GM19025 (cell line): ENCODE data around the gene KCNH3.
A peak's percentile ranks its signal among the peaks of the same experiment; 100 is the strongest.

Source experiments
- ATAC-seq: cut with Tn5 transposase; IDR thresholded peaks from one replicate; pipeline ENCODE4 v1.9.1; 2021; ENCODE audit warnings: mild to moderate bottlenecking, low read depth, moderate library complexity; ENCODE audit not compliant: unreplicated experiment

Gene KCNH3

DNA sequence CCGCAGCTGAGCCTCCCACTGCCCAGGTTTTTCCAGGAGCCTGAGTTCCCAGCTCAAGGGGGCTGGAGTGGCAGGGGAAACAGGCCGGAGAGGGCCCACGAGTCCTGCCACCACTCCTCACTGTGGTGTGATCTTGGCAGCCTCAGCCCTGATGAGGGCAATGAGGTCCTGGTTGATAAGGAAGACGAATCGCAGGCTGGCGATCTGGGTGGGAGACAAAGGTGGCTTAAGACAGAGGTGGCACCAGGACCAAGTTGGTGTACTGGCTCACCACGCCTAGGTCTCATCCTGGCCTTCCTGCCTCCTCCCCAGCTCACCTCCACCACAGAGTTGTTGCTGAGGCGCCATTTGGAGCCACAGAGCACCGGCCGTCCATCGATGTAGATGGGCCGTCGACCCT lies 19.7 kb downstream of the KCNH3 start:
- no peak for ATAC-seq

DNA sequence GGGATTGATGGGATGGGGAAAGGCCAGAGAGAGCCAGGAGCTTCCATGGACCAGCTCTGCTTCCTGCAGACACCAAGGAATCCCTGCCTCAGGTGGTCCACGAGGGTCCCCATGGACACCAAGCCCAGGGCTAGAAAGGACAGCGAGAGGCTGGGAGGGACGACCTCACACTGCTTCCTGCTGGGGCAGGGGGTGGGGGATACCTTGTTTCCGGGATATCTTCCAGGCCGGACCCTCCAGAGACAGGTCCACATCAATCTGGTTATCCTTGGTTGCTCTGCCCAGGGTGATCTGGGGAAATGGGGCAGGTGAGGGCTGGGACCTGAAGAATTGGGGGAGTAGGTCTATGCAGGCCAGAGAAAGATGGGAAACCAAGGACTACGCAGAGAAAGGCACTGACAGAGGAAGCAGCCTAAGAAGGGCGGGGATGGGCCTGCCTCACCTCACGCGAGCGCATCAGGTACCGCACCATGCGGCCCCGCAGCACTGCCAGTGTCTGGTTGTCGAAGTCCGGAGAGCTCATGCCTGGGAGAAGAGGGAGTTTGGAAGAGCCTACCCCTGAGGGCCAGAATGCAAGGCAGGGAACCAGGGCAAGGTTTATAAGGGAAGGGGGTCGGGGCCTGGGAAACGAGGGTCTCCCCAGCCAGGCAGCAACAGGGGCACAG lies 20.3 kb downstream of the KCNH3 start:
- ATAC-seq = no peak

DNA sequence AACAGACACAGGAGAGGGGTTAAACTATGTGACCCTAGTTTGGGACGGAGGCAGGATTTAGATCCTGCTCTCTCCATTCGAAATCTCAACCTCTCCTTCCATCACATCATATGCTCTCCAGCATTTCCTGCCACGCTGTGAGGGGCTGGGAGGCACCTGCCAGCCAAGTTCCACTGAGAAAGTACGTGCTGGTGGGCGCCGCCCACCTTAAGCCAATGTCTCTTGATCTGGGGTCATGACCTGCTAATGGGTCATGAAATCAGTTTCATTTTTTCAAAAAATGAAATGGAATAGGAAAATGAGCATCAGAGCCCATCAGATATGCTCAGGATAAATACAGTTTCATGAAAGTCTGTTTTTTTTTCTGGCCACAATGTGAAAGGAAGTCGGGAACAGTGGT lies 21.9 kb downstream of the KCNH3 start:
- ATAC-seq = no peak

DNA sequence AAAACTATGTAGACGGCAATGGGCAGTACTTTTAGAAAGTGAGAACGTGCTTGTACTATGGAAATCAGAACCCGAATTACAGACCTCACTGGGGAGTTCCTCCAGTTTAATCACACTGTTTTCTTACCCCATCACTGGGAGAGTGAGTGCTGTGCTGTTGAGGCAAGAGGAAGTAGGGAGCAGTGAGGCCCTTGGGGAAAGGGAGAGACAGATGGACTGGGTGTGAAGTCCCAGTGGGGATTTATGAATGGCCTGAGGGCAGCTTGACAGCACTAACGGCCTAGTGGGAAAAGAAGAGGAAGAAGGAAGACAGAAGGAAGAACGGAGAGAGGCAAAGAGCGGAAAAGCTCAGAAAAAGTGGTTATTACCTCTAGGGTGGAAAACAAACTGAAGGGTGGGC lies 23.4 kb downstream of the KCNH3 start:
- ATAC-seq = no peak

DNA sequence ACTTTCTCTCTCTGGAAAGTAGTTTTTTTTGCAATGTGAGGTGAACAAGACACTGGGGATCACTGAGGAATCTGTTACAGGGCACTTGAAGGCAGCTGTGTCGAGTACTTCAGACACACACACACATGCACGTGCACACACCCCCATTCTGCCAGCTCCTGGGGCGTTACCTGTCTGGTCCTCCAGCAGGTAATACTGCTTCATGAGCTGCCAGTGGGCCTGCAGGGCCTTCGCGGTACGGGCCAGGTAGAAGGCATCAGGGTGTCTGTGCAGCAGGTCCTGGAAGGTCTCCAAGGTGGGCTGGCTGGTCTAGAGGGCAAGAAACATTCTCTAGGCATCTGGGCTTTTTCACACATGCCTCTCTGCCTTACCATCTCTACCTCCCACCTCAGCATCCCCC lies 24.0 kb downstream of the KCNH3 start:
- ATAC-seq = no peak

DNA sequence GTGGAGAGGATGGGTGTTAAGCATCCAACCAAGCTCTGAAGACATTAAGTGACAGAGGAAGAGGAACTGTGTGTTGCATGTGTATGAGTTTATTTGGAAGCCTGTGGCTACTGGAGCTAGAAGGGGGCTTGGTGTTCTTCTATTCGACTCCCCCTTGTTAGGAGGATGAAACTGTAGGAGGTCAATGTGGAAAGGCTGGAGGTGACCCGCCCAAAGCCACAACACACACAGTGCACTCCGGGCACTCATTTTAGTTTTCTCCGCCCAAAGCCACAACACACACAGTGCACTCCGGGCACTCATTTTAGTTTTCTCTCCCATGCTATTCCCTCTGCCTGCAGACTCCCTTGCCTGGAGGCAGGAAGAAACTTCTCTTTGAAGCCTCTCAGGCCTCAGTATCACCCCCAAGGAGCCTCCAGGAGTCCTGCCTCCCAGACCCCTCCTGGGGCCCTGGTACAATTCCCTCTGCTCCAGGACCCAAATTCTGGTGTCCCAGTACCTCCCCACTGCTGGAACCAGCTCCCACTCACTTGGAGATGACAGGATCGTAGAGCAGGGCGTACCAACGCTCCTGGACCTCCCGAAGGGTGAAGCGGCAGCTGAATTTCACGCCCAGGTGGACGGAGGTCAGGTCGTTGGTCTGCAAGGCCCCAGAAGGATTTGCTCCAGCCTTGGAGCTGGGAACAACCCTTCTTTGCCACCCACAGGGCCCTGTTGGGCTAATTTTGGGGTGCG lies 25.3 kb downstream of the KCNH3 start:
- ATAC-seq = no peak

DNA sequence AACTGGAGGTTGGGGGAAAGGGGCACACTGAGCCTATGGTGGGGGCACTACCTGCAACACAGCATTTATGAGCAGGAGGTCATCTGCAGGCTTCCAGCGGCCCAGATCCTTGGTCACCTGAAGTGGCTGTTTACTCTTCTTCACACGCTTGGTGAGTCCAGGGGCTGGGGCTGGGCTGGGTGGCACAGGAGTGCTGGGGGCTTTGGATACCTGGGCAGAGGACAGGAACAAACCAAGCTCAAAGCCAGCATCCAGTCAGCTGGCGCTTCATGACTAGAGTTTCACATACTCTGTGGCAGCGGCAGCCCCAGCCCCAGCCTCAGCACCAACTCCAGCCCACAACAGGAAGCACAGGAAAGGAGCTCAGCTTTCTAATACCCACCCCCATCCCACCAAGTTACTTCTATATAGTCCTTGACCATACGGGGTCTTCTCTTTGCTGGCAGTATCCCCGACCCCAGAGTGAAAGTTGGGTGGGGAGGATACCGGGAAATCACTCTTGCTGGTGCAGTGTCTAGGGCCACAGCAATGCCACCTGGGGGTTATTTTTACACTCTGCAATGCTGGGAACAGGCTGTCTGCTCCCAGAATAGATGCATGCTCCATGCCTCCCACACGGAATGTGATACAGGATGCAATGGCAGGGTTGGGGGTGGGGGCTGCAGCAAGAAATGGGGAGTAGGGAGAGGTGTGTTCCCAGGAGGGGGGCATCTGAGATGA lies 26.0 kb downstream of the KCNH3 start:
- no peak for ATAC-seq

DNA sequence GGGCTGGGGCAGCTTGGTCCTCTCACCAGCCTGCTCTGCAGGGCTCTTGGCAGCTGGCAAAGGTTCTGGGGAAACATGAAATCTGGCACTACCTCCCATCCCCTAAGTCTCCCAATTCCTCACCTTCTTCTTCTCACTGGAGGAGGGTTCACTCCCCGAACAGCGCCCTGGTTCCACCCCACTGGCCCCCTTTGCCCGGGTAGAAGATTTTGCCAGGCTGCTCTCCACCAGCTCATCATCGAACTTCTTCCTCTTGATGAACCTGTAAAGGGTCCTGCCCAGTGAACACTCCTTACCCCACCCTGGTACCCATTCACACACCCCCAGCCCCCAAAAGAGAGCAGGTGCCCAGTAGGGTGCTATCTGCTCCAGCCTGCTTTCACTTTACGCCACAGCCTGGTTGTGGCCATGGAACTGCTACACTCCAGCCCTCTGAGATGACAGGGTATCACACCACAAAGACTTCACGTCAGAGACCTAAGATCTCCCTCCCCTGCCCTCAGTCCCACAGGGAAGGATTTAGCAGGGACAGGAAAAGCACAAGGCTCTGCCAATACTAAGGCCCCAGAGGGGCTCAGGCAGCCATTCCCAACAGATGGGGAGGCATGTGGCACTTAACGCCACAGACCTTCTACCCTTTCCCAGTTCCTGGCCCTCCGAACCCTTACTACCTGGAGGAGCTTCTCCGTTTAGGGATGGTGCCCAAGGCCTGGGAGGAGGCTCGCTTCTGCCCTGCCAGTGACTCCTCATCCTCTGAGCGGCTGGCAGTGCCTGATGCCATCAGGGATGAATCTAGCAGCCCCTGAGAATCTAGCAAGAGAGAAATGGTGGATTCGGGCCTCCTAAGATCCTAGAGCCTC lies 26.8 kb downstream of the KCNH3 start:
- no peak for ATAC-seq

DNA sequence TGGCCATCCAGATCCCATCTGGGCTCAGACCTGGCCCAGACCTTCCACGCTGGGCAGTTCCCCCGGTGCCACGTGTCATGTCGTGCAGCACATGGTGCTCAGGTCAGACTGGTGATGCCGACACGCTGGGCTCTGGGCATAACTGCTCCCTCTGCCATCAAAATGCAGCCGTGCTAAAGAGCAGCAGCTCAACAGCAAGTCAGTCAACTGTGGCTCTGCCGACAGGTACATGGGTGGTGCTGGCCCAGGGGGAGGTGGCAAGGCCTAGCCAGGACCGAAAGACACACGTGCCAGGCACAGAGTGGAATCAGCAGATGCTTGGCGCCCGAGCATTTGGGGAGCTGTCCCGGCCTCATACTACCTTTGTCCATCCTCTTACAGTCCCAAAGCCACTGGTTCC lies 27.5 kb downstream of the KCNH3 start:
- no peak for ATAC-seq

DNA sequence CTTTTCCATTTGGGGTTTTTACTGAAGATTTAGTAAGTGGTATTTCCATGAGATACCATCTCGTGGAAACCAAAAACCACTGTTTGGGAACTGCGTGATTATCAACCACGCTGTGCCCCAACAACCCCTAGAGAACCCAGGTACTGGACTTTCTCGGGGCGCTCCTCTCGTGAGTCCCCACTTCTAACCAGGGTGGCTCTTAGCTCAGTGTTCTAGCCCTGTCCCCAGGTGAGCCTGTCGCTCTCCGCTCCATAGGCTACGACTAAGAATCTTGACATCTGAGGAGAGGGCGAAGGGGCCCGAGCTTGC lies 28.4 kb downstream of the KCNH3 start:
- no peak for ATAC-seq

DNA sequence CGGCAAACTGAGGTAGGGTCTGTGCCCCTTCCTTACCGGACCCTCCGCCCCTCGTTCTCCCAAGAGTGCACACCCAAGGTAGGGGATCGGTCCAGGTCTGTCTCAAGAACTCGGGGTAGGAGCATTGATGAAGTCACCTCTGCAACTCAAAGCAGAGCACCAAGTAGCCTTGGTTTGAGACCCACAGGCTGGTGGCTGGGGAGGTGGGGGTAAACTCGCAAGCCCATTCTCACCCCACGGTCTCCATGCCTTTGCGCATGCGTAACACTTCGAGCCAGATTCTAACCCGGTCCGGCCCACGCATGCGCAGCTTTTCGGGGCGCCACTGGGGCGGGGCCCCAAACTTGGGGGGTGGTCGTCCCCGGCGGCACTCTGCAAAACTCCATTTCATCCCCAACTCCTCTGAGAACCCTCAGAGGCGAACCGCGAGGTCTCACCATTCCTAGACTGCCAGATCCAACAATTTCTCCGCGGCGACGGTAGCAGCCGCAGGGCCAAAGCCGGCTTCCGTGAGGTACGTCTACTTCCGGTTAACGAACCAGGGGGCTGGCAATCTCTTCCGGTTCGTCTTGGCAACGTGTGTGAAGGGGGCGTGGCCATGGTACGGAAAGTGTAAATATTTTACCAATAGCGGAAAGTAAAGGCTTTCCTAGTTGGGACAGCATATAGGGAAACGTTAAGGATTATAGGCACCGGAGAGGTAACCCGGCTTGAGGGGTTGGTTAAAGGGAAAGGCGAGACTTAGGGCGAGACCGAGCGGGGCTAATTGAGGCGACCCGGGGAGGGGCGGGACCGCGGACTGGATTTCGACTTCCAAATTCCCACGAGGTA lies 29.0 kb downstream of the KCNH3 start, which contains the start of gene MCRS1:
Gene MCRS1, minus strand, starts transcription at position 532 of the 831 bp plus-strand sequence. CDS start 1,411 bp downstream, outside the sequence.
- ATAC-seq = peak; percentile 80

DNA sequence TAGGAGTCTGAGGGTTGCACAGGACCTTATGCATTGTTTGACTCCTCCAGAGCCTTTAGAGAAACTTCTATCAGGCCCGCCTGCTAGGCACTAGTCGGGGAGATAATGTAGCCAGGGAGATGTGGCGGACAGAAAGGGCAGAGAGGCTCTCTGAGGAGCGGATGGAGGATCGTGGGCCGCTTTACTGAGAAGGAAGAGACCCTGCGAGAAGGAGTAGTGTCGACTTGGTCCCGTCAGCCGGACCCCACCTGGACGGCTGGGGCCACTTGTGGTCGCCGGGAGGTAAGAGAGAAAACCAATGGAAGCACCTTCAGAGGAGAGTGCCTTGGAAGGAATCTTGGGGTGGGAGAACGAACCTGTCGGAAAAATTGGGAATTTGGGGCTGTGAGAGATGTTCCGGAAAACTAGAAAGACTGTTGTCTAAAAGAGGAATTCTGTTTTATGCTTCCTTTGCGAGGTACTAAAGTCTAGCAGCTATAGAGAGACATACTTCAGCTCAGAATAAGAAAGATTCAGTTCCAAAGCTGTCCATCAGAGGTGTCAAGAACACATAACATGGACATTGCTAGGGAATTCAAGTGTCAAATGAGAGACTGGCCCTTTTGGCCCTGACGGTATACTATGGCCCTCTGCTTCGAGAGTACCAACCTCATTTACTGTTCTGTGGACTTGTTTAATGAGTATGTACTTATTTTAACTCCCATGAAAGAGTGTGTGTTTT lies 29.8 kb downstream of the KCNH3 start:
- peak; percentile 2 for ATAC-seq

DNA sequence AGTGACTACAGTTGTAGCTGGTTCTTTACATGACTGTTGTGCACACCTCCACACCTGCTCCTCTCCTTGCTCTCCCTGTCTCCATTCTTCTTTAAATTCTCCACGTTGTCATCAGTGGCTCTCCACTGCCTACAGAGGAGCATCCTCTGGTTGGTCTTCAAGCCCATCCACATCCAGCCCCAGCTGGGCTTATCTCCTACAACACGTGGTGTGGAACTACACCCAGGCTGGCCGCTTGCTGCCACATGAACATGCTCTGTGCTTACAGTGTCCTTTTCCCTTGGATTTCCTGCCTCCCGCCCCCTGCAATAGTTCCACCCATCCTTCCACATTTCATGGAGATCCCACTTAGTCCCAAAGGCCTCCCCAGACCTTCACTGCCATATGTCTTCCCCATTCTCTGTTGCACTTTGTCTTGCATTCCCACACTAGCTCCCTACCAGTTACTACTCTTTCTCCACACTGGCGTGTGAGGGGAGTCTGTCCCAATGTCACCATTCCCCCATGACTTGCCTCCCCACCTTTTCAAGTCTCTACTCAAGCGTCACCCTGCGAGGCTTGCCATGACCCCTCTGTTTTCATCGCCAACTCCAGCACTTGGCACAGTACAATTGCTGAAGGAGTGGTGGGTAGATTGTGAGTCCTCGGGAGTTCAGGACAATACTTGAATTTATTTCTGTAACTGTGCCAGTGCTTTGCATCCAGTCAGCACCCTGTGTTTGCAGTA lies 38.9 kb downstream of the KCNH3 start:
- no peak for ATAC-seq

DNA sequence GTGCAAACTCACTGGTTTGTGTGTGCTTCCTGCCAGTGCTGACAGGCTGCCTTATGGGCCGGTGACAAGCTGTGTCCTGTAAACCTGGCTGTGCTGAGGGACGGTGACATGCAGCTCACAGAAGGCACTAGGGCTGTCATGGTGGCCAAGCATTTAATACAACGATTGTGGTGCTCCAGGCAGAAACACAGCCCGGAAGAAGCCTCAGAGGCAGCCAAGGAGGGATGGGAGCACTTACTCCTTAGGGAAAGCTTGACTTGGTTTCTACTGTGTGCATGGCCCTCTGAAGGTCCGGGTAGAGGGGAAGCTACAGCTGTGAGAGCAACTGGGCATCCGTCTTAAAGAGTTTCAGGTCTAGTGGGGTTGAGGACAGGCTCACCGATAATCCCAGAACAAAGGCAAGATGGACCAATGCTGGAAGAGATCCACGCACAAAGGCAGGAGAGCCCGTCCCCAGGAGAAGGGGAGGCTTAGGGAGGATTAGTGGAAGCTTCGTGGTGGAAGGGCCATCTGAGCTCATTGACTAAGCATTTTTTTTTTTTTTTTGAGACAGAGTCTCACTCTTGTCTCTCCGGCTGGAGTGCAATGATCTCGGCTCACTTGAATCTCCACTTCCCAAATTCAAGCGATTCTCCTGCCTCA lies 39.8 kb downstream of the KCNH3 start:
- ATAC-seq = no peak

DNA sequence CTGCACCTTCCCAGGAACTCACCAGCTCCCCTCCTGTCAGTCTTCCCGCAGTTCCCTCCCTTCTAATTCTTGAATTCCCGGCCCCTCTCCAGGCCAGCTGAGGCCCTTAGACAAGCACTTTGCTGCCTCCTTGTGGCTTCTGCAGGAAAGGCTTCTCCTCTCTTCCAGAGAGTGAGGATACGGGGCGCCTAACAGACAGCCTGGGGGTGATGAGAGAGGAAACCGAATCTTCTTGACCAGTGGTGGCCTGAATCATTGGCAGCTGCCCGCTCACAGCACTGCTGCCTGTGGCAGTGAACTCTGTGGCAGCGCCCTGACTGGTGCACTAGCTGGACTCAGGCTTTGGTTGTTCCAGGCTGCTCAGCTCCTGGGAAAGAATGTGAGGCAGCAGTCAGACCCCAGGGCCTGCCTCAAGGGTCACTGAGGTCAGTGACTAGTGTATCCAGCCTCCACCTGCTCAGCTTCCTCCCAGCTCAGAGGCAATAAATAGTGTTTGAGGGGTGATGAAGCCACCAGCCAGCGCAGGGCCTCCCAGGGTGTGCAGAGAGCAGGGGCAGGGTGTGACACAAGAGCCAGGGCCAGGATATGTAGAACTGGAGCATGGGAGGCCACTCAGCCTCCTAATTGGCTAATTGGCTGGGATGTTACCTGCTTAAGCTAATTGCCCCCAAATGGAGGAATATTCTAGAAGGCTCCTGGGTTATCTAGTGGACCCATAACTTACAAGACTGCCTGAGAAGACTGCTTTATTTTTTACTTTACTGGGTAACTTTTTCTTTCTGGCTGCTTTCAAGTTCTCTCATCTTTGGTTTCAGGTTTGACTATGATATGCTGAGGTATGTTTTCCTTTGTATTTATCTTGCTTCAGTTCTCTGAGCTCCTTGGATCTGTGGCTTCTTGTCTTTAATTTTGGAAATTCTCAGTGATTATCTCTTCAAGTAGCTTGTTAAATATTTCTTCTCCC lies 42.0 kb downstream of the KCNH3 start:
- no peak for ATAC-seq

DNA sequence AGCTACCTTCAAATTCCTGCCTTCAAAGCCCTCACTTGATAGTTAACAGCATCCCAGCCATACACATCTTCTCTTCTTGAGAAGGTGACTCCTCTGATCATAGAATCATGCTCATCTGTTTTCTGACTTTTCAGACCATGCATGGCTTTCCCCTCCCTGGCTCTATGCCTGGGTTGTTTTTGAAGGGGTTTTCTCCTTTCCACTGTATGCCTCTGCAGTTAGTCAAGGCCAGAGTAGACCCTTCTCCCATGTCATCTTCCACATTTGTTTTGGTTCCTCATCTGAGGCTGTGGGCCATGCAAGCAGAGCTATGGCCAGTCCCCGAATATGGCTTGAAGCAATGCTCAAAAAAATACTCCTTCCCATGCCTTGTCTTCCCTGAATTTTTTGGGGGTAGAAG lies 43.4 kb downstream of the KCNH3 start:
- no peak for ATAC-seq

DNA sequence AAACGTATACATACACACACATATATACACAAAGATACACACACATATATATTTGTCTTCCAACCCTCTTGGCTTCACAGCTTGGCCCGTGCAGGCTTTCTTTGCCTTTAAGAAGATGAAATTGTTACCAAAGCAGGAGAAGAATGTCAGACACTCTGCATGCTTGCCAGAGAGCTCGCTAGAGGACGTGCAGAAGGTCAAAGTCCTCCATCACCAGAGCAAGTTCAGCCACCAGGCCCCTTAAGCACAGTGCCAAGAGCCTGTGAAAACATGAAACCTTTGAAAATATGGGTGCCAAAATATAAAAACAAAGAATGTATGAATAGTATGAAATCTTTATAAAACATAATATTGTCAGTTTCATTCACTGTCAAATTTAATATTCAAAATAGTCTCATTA lies 44.0 kb downstream of the KCNH3 start:
- ATAC-seq = no peak
